NCI-H2081 treated with DMSO at 0.1 percent for 48 hours (cell line): ENCODE data around the gene HECTD4.

Experiments used
- DNase-seq: peaks from one replicate; lab custom pipeline; 2025; lab: John Stamatoyannopoulos, UW

HECTD4 gene

DNA sequence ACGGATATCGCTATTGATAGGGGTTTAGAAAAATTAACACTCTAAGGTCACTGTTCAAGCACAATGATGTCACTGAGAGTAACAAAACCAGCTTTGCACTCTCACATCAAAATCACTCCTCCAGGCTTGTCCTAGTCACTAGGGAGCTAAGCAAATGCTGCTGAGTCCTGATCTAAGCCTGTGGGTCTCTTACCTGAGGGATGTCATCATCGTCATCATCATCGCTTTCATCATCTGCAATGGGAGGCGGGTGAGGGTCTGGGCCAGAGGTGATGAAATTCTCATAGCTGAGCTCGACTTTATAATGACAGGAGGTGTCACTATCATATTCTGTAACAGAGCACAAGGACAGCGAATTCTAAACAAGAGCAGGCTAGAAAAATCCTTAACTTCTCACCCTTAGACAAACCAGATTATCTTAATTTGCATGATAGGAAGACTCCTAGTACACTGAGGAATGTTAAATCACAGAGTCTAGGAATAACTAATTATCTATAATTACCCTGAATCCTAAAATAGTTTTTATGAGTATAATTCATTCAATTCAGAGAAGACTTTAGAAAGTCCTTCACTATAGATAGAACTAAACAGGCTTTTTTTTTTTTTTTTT is 173.8 kb downstream of the HECTD4 start:
- no peak for DNase-seq

DNA sequence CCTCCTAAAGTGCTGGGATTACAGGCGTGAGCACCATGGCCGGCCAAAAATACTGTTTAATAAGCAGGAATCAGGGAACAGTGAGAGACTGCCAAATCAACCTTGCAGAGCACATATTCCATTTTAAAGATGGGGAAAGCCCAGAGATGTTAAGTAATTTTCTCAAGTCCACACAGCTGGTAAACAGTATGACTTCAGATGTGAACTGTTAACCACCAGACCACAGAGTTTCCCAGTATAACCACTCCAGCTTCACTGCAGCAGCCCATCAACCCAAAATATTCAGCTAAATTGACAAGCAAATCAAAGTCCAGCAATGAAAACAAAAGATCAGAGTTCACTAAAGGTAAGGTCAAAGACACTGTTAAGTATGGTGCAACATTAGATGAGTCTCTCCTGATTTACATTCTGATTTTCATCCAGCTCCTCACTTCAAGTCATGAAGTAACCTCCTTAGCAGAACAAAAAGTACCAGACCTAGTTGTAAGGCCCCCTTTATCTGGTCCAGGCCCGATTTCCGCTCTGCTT is 174.8 kb downstream of the HECTD4 start:
- DNase-seq, result no peak

DNA sequence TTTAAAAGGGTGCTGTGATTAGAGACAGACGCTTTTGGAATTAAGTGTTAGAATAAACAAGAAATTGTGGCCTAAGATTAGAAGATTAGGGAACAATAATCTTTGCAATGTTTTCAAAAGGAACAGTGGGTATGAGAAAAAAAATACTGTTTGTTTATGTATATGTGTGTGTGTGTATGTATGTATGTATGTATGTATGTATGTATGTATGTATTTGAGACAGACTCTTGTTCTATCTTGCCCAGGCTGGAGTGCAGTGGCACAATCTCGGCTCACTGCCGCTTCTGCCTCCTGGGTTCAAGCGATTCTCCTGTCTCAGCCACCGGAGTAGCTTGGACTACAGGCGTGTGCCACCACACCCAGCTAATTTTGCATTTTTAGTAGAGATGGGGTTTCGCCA is 175.3 kb downstream of the HECTD4 start:
- DNase-seq, result no peak

DNA sequence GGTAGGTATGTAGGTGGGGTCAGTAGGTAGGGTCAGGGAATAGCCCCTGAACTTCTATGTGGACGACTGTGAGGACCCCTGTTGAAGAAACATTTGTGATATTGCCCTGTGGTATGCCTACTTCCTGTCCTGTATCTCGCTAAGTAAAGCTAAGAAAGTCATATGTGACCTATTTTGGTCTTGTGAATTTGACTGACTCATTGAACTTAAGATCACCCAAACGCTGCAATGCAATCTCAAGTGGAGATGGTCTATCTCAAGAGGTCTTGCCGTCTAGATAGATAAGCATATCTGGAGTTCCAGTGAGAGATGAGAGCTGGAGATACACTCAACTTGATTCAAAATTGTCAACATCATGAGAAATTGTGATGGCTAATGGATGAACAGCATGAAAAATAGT is 183.1 kb downstream of the HECTD4 start:
- DNase-seq, result no peak

DNA sequence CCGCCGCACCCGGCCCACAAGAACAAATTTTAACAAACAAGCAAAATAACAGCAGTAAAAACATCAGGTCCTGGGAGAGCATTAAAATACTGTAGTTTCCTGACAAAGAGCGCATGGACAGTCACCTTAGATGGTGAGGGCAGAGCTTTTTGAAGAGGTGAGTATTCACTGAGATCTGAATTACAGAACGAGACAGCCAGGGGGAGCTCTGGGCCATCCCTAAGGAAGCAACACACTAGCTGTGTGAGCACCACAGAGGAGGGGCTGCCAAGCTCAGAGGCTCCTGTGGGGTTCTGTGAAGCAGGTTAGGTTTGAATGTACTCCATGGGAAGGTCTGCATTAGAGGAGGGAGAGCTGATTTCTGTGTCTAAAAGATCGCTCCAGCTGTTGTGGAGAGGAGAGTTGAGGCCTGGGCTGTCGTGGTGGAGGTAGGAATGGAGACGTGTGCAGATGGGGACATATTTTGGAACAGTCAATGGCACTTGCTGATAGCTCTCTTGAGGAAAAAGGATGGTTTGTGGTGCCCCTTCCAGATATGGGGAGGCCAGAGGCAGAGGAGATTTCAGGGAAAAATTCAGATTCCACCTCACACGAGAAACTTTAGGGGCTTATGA is 184.0 kb downstream of the HECTD4 start:
- DNase-seq, result peak; percentile 35

DNA sequence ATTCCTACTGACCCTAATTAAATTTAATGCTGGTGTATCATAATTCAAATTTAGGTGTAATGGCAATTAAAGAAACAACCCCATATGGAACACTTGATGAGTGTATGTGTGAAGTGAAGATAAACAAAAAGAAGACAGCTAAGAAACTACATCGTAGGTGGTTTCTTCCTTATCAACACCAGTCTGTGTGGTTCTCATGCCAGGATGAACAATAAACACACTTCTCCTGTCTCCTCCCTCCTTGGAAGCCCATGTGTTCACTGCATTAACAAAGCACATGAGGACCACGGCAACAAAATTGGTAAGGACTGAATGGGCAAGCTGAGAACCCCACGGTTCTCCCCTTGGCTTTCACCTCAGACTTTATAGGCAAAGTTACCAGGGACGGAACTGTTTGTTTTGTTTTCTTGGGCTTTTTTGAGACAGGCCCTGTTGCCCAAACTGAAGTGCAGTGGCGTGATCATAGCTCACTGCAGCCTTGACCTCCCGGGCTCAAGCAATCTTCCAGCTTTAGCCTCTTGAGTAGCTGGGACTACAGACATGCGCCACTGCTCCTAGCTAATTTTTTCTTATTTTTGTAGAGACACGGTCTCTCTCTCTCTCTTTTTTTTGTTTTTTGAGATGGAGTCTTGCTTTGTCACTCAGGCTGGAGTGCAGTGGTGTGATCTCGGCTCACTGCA is 185.9 kb downstream of the HECTD4 start:
- DNase-seq, result no peak

DNA sequence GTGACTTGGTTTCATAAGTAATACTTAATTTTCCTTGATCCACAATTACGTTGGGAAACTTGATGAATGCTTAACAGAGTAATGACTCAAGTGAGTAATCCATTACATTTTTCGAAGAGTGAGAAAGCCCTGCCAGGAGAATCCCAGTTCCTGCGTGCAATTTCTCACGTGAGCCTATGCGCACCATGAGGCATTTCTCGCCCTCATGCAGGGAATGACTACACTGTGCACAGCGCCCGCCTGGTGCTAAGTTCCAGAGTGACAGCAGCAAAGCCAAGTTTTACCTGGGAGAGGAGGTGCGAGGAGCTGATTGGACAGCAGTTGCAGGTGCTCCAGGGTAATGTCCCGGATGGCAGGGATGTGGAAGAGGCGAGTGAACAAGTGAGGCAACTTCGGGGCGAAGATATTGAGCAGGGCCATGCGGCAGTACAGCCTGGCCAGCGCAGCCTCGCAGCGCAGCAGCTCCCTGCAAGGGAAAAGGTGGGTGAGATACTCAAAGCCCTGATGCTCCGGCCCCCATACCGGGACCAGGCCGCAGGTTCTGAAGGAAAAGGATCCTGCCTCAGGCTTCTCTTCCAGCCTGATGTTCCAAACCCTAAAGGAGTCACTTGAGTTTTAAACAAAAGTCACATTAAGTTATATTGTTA is 187.5 kb downstream of the HECTD4 start:
- DNase-seq, result no peak

DNA sequence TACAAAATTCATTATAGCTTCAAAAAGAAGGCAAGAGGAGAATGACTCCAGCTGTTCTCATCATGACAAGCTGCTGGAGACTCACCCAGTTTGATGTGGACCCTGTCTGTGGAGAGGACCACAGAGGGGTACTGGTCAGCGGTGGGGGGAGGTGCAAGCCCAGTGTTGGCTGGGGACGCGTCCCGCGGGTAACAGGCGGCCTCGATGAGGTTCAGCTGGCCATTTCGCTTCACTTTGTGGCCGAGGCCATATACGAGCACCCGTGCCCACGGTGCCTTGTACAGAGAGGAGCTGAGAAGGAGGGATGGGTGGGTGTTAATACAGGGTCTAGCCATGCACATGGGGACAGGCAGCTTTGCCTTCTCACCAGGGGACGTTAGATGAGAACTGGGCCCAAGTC is 189.8 kb downstream of the HECTD4 start:
- DNase-seq, result no peak

DNA sequence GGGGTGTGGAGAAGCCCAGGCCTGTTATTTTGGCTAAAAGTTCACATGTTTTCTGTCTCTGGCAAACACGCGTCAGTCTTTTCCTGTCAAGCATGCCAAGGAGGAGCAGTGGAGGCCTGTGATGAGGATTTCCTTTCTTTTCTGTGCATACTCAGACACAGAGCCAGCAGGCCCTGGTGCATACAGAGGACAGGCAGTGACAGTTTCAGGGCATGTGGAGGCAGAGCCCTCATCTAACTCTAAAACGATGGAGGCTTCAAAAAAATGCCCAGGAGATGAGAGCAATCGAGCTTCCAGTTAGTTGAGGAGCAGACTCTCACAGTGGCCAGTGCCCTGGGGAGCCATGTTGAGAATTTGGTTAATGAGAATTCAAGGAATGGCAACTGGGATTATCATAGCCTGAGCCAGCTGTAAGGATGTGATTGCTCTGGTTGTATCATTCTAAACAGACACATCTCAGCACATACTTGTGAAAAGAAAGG is 190.3 kb downstream of the HECTD4 start:
- DNase-seq, result no peak

DNA sequence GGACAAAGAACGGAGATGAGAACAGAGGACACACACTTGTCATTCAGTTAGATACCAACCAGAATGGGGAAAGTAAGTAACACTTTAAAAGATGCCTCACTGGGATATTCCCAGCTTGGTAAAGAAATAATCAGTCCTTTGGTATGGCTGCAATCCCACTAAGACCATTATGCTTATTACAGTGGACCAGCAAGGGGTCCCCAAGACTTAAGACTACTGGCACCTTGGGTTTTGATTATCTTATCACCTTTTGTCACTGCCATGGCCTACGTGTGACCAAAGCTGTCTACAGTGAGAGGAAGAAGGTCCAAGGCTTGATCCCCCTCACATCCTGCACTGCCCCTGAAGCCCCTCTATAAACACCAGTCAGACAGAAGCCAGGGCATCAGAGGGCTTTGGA is 191.0 kb downstream of the HECTD4 start:
- DNase-seq, result no peak

DNA sequence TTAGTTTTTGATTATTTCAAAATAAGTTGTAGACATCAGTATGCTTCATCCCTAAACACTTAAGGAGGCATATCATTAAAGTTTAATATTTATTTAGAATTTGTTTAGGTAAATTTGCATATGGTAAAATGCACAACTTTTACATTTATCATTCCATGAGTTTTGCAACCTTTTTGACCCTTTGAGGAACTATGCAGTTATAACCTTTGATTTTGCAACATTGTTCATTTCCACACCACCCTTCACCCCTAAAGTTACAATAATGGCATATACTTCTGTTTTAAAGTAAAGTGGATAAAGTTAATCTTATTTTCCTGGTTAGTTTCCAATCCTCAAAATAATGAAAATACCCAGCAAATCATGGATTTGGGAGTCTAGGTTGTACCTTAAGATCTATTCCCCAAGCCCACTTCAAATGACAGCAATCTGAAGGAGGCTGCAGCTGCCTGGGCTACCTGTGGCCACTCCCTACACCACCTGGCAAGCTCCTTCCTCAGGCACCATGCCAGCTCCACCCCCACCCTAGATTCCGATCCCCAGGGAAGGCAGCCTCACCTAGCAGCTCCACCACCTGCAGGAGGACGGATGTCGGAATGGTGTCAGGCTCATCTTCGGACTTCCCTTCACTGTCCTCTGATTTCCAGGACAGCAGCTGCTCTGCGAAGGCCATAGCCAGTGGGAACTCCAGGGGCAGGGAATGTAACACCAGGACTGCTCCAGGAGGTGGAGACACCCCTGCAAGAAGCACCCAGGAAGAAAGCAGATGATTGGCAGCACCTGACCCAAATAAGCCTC is 191.8 kb downstream of the HECTD4 start:
- DNase-seq, result no peak

DNA sequence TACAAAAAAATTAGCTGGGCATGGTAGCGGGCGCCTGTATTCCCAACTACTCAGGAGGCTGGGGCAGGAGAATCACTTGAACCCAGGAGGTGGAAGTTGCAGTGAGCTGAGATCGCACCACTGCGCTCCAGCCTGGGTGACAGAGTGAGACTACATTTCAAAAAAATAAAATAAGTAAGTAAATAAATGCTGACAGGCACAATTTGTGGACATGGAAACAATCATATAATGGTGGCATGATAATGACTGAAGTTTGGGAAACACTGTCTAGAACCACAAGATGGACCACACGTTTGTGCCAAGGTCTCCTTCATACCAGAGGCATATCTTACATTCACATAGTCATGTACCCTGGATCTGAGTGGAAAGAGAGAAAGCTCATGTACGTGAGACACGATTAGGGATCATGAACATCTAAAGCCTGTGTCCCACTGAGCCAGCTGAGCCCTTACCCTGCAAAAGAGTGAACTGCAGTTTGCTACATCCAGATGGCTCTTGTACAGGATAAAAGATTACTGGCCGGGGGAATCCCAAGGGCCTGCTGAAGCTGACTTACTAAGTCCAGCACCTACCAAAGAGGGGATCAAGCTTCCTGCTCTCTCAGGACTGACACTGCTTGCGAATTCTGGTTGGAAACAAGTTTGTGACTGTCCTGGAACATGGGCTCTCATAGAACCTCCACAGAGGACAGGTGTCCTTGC is 194.0 kb downstream of the HECTD4 start:
- DNase-seq, result no peak

DNA sequence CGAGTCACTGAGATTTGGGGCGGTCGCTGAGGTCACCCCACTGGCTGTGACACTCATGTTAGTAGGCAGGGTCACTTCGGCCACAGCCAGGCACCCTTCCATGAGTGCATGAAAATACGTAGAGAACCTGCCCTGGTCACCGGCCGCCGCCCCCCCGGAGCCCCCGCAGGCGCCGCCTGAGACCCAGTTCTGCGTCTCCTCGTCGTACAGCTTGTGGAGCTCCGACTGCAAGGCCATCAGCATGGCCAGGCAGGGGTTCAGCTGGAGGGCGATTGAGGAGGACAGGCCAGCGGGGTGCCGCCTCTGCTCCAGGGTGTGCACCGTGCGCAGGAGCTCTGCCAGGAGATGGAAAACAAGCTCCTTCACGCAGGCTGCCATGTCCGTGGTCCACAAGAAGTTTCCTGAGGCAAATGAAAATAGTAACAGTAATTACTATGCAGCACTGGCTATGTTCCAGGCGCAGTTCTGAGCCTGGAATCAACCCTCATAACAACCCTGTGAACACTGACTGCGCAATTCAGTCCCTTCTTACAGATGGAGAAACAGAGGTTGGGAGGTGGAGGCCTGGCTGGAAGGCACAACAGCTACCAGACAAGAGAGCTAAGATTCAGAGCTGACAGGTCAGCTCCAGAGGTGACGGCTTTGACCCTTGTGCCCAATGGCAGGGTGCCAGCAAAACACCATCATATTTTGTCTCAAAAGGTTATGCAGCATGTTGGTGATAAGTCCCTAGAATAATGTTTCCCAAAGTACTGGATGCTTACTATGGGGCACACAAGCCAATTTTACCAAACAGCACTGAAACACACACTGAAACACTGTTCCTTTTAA is 196.9 kb downstream of the HECTD4 start:
- no peak for DNase-seq

DNA sequence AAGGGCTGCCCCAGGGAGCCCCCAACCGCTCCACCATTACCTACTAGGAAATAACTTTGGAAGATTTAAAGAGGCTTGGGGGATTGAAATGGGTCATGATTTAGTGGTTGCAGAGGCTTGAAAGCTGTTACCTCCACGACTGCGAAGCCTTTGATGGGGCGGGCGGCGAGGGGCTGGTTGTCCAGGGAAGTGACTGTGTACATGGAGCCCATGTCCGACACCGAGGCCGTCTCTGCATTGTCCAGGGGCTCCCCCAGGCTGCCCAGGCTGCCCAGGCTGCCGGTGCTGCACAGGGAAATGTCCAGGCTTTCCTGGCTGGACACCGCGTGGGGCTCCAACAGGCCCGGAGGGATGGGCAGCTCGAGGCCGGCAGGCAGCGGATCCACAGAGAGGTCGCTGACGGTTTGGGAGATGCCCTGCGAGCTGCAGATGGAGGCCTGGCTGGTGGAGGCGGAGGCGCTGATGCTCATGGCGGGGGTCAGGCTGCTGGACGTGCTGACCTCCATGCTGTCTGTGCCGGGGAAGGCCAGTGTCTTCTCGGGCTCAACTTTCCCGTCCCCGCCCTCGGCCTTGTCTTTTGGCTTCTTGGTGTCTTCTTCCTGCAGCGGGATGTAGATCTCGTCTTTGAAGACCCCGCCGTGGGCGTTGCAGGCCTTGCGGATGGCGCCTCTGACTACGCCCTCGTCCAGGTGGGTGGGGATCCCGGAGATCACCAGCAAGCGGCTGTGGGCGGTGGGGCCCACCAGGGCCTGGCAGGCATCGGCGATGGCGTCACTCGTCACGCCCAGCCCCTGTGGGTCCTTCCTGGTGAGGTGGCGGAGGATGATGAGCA is 198.0 kb downstream of the HECTD4 start:
- DNase-seq, result no peak

DNA sequence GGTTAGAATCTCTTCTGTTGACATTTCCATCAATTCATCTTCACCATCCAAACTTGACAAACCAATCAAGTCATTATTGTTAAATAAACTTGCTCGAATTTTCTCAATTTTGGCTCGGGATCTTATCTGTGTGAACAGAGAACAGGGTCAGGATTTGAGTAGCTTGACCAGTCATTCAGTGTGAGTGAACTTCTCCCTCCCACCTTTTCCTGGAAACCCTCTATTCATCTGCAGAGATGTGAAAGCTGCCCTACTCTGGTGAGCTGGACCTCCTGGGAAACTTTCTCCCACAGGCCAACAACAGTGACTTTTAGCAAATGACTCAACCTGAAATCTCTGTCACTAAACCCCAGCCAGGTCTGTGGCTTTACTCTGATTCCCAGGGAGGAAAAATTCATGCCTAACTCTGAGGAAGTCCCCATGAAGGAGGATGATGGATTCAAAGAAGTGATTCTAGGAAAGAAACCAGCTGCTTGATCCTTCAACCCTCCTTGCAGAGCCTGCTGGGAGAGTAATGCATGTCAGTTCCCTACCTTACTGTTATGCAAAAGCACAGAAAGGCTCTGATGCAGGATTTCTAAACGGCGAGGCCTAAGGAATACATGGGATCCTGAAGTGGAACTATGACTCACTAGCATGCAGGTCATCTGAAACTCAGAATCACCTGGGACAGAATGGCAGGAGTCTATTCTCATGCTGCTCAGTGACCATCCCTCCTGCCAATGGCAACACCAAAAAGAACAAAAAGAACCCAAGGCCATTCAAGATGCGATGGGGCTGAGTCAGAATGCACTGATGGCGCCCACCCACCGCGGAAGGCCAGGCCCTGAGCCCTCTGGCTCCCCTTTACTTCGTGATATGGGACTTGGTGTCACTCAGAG is 198.8 kb downstream of the HECTD4 start:
- no peak for DNase-seq

DNA sequence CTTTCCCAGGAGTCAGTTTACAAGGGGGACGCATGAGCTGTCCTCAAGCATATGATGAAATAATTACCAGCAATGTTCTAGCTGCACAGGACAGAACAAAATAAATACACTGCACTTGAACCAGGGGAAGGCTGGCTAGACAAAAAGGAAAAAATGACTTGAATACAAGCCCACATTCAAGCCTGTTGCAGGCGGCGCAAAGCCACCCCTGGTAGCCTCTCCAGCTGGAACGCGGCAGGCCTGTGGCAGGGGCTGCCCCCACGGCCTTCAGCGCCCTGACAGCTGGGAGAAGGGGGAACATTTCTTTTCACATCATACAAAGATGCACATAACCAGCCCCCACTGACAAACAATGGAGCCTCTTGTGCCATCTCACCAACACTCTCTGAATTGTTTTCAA is 199.7 kb downstream of the HECTD4 start:
- no peak for DNase-seq

DNA sequence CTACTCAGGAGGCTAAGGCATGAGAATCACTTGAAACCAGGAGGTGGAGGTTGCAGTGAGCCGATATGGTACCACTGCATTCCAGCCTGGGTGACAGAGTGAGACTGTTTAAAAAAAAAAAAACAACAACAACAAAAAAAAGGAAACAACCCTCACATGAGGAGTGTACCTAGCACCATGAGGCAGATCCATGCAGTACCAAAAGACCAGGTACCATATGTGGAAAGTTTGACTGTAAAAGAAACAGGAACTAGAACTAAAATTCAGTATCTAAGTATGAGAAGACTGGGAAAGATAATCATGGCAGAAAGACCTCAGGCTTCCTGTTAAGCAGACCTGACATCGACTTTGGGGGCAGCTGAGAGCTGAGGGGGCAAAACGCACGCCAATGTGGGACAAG is 201.8 kb downstream of the HECTD4 start:
- no peak for DNase-seq

DNA sequence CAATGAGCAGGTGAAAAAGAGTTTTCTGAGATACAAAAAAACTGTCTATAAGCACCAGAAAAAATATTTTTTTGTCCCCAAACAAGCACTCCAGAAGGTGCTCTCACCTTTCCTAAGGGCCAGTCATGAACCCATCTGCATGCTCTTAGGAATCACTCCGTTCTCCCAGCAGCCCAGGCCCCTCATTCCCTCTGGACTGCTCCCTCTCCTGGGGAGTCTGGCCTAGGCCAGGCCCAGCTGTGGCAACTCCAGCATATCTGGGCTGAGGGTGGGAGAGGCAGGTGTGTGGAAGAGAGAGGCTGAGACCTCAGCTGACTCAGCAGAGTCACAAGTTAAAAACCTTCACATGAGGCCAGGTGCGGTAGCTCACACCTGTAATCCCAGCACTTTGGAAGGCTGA is 202.3 kb downstream of the HECTD4 start:
- DNase-seq, result no peak

DNA sequence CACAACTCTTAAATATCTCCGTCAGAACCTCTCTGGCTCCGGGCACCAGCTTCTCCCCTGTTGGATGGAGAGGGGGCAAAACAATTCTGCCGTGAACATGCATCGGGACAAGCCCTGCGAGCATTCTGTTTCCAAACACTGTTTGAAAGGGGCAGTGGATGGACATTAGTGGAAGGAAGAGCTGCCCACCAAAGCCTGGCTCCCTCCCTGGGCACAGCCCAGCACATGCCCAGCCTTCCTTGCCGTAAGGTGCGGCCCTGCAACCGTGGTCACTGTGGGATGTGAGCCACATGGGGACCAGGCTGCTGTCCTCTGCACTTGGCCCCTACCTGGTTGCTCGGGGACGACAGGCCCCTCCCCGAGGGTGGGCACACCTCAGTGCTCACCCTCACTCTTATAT is 202.9 kb downstream of the HECTD4 start:
- DNase-seq, result no peak
